Measurements from ENCODE around the gene CALM1.
"Not testable (repeated sequence)": the region's sequence is repeated elsewhere in the genome, so short reads cannot be mapped to it uniquely, and the experiment has no call there.

The CALM1 gene

DNA sequence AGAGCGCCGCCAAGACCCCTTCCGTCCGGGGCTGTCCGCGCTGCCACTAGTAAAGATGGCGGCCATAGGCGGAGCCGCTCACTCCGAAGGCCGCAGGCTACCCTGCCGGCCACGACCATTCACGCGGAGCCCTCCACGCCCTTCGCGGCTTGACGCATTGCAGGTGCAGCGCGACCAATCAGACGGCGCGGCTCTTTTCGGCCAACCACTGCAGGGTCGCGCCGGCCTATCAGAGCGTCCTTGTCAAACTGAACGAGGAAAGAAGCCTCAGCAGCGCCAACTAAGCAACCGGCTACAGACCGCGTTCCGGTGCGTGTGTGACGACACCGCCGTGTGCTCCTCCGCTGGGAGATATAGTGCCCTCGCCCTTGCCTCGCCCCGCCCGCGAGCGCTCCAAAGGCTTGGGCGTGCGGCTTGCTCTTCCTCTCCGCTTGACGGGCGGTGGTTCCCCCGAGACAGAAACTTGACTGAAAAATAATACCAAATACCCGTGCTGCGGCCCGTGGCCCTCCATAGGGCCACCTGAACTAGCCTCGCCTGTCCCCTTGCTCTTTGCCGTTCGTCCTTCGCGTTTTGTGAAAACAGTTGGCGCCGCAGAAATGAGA lies 13.6 kb upstream of the CALM1 start:
- peak; percentile 88 for DNase-seq (ENCODE audit: low spot score)
- FAIRE-seq, result peak; percentile 36

- DNase-seq (ENCODE audit: low spot score) (no peak), FAIRE-seq (no peak)
These were observed 12.9 kb upstream of the CALM1 start for GRCh38 chr14:90383731-90384542.

DNA sequence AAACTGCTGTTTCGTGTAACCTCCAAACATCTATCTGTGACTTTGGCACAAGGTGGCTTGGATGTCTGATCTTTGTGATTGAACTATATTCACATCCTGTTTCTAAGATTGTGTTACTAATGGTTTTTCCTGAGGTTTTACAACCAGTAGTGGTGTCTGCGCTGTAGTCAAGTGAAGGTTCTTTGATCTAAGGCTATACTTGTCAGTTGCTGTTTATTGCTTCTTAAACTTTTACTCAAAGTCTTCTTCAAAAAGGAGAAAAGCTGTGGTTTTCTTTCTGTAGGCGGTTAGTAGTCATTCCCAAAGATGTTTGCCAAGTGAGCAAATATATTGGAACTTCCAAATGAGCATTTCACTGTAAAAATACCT lies 12.3 kb upstream of the CALM1 start:
- FAIRE-seq (no peak), DNase-seq (ENCODE audit: low spot score) (no peak)

DNA sequence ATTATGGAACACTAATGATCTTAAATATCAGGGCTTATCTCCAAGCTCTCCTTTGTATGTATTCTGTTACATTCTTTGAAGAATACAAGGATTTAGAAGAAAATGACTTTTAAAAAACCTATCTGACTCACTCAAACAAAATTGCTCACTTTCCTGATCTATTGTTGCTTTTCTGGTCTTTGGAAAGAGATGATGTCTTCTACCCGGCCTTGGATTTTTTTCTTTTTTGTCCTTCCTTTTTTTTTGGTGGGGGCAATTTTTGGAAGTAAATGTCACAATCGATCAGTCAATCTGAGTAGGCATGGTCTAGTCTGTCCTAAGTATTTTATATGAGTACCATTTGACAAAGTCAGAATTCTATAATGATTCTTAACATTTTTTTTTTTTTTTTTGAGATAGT lies 10.5 kb upstream of the CALM1 start:
- DNase-seq (ENCODE audit: low spot score) (no peak), FAIRE-seq (no peak)

DNA sequence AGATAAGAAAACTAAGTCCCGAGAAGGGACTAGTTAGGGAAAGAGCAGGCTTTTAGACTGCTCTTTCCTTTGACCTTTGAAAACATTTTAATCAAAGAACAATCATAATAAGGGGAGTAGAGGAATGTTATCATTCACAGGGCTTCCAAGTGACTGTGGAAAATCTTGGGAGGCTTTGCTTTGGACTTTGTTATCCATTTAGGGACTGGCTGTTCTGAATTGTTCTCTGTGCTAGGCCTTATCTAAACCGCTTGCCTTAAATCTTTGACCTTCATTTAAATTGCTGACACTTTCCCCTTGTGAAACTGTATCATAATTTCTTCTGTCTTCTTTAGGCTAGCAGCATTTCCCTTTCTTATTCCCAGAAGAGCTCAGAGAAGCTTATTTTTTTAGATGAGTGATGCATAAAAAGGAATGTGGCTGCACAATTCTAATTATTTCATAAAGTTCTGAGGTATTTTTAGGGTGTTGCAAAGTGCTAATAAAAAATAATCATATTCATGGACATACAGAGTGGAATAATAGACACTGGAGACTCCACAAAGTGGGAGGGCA lies 9.5 kb upstream of the CALM1 start:
- no peak for FAIRE-seq

GRCh38 chr14:90388437-90388836 lies 8.4 kb upstream of the CALM1 start:
- DNase-seq (ENCODE audit: low spot score) (peak; percentile 56), FAIRE-seq (no peak)

More for the DNA sequence above, 9.5 kb upstream of the CALM1 start:
- DNase-seq (ENCODE audit: low spot score), result no peak

- no peak for DNase-seq (ENCODE audit: low spot score)
- no peak for FAIRE-seq
These were observed 7.8 kb upstream of the CALM1 start for GRCh38 chr14:90388982-90389381.

DNA sequence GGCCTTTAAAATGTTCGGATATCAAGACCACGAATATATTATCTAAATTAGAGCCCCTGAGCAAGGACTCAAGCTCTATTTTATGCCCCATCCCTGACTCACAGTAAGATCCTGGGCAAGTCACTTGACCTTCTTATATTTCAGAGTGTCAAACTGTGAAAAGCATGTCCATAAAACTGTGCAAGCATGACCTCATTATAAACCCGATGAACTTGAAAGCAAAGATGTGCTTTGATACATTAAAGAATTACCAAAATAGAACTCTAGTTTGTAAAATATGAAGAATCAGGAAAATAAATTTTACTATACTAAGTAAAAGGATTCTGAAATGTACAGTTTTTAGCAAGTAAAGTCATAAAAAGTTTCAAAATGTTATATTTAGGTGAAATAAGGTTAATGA lies 2.9 kb upstream of the CALM1 start:
- FAIRE-seq (no peak), DNase-seq (ENCODE audit: low spot score) (no peak)

GRCh38 chr14:90394782-90395181 lies 2.0 kb upstream of the CALM1 start:
- FAIRE-seq; DNase-seq (ENCODE audit: low spot score): not testable (repeated sequence)

DNA sequence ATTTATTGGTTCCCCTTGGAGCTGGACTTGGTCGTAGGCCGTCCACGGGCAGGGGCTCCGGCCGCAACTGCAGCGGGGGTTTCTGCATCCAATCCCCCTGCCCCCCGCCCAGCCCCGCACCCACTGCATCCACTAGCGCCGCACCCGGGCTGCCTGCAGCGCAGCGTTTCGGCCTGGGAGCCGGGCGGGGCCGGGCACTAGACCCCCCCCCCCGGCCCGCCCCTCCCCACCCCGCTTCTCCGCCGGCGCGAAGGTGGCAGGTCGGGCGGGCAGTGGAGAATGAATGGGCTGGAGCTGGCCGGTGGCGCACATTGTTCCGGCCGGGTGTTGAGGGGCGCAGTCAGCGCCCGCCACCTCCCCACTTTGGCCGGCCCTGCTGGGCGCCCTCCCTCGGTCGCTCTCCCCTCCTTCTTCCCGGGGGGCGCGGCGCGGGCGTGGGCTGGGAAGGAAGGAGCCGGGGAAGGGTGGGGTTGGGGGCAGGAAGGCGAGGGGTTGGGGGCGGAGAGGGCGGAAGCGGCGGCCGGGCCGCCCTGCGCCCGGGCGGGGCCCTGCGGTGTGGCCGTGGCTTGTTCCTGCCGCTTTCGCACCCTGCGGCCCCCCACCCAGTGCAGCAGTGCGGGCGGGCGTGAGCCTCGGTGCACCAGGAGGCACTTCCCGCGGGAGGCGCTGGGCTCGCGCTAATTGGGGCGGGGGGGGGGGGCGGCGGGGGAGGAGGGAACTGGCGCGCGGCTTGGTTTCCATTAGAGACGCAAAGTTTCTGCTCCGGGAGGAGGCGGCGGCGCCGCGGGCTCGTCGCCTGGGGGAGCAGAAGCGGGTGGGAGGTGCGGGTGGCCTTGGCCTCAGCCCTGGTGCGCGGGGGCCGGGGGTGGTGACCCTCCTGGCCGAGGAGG lies 841 bp downstream of the CALM1 start:
- FAIRE-seq (no peak), DNase-seq (ENCODE audit: low spot score) (no peak)

DNA sequence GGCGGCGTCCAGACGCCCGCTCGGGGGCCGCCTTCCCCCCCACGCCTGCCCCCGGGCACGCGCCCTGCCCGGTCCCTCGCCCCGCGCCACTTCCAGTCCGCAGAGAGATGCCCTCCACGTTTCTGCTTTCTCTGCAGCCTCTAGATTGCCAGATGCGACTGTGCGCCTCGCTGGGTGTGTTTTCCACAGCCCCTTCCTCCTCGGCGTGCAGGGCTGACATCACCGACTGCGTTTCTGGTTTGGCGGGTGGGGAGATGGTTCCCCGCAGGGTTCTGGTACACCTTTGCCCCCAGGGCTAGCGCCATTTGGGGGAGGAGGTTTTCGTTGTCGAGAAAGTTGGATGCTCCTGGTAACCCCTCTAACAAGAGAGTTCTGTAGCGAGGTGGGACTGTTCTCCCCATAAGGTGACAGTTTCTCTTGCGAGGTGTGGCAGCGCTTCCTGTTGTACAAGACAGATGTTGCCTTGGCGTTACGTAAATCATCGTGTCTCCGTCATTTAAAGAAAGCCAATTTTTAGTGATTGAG lies 1.5 kb downstream of the CALM1 start:
- DNase-seq (ENCODE audit: low spot score) (no peak), FAIRE-seq (no peak)

DNA sequence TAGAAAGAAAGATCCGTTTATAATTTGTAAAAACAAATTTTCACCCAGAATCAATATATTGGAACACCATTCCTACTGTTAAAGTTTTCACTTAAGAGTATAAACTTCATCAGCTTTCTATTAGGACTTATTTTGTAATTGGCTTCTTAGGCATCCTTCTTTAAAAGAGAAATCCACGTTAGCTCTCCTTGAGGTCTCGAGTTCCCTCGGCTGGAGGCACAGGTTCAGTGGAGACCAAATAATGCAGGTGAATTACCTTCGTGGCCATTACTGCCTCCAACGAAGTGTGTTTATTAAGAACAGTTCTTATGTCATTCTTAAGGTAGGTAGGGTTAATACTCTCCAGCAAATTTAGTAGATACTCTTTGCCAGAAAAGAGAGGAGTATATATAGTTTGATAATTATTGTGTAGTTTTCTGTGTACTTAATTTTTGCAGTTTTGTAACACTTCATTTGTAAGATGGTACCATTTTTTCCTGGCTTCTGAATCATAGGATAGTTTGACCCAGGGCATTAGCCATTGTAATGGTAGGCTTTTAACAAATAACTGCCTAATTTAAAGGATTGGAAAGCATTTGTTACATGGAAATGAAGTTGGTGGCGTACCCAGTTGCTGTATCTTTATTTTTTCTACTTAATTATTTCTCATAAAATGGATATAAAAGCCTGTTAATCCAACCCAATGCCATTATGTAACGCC lies 2.2 kb downstream of the CALM1 start:
- DNase-seq (ENCODE audit: low spot score), result no peak
- FAIRE-seq, result no peak

DNA sequence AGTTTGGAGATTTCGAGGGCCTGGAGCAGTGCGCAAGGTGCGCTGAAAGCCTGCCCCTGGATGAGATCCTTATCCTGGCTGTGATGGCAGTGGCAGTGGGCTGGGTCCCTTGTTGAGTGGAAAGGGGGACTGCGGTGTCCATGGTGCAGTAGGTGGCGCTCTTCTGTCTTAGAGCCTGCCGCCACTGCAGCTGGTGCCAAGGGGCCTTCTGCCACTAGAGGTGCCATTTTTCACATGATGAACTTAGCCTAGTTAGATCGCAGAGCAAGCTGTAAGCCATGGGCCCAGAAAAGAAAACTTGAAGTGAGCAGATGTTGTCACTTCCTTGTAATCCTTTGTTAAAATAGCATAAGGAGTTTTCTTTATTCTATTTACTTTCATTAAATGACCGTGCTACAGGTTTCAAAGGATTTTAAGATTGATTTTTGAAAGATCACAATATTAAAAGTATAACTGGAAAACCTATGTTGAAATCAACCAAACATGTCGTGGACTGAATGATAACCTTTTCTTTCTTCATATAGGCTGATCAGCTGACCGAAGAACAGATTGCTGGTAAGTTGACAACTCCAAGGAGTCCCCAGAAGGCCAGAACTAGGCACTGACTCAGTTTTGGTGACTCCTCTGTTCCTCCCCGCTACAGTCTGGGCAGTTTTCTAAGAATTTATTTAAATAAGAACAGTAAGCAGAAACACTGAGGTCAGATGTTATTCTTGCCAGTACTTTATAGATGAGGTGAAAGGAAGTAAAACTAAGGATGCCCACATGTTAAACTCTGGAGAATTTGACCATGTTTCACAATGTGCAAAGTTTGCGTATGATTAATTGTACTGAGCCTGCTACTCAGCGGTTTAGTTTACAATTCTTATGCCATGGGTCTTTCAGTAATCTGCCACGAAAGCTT lies 3.0 kb downstream of the CALM1 start:
- FAIRE-seq, result no peak
- peak; percentile 67 for DNase-seq (ENCODE audit: low spot score)

DNA sequence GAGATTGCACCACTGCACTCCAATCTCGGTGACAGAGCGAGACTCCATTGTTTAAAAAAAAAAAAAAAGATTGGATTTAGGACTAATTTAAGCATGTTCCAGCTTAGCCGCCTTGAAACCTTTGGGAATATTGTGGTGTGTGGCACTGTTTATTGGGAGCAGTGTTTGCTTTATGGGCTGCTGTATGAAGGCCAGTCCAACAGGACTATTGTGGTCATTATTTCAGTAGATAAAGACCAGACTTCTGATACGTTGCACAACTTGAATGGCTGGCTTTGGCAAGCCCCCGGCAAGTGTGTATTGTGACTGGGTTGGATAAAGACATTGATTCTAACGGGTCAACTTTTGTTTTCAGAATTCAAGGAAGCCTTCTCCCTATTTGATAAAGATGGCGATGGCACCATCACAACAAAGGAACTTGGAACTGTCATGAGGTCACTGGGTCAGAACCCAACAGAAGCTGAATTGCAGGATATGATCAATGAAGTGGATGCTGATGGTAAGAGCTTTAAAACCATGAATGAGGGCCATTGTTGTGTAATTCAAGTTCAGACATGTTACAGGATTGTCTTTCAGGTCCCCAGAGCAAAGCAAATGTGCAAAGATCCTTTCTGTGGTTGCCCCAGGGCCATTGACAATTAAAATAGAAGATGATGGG lies 4.2 kb downstream of the CALM1 start:
- FAIRE-seq (no peak), DNase-seq (ENCODE audit: low spot score) (no peak)

DNA sequence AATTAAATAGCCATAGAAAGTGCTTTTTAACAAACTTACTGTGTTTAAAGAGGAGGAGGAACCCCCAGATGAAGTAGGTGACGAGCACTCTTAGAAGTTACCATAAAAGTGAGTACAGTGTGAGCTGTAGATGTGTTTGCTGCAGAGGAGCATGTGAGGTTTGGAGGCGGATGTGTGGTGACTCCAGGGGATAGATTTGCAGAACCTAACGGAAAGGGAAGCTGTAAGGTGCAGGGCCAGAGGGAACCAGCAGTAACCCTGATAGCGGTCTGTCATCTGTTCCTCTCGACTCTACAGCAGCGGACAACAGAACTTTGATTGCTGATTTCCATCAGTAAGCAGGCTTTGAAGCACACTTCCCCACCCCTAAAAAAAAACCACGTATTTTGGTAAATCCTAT lies 5.2 kb downstream of the CALM1 start:
- FAIRE-seq (no peak), DNase-seq (ENCODE audit: low spot score) (no peak)

GRCh38 chr14:90403065-90403464 lies 6.2 kb downstream of the CALM1 start:
- FAIRE-seq (no peak), DNase-seq (ENCODE audit: low spot score) (no peak)

- DNase-seq (ENCODE audit: low spot score), result no peak
- no peak for FAIRE-seq
These were observed 8.3 kb downstream of the CALM1 start for GRCh38 chr14:90405101-90405500.

DNA sequence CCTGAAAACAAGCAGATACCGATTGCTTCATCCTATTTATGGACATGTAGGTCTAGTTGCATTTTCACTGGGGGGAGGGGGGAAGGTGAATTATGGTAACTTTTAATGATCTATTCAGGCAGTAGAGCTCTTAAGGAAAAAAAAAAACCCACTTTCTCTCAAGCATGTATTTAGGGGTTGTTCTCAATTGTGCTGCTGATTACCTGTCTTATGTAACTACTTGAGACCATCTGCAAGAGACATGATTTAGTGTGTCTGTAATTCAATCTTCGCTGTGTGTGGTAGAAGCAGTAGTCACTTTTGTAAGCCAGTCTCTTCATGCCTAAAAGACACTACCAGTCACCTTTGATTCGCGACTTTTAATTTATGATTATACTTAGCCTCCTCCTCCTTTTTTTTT lies 8.9 kb downstream of the CALM1 start:
- FAIRE-seq, result no peak
- no peak for DNase-seq (ENCODE audit: low spot score)

DNA sequence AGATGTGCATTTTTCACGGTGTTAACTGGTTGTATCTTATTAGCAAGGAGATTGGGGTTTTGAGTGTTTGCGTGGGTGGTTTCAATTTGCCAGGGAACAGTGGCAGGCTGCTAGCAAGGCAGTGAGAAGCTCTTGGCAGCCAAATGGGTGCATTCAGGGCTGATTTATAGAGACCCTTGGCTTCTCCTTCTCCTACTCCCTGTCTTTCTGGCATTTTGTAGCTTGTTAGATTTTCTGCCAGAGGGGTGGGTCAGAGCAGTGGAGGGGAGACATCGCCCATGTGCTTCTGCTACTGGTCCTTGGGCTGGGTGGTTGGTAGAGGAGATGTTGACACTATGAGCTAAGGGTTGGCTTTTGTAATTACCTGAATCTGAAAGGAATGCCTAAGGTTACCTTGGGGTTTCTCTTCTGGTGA lies 9.6 kb downstream of the CALM1 start:
- no peak for FAIRE-seq

More for the DNA sequence above, 9.6 kb downstream of the CALM1 start:
- no peak for DNase-seq (ENCODE audit: low spot score)

Data from RCC 7860 (cell line).